Measurements from ENCODE around the gene OLIG1.

OLIG1 gene

DNA sequence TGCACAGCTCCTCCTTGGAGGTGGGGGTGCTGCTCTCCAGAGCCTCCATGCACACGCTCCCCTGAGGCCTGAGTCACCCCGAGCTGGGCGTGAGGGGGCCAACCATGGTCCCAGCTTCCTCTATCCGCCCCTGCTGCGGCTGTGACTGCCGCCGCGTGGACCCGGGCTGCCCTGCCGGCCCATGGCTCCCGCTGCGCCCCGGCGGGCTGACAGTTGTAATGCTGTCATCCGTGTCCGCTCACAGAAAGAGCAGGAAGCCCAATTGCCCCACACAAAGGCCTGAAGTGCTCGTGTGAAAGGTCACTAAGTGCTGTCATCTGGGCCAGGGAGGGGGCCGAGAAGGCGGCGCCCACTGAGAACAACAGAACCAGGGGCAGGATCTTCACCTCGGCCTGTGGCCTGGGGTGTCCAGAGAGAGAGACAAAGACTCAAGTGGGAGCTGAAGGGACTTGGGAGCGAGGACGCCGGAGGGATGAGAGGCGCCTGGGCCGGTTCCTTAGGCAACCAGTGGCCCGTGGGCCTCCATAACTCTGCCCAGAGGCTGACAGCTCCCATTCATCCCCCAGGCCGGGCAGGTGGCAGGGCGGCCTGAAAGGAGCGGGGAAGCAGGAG, 31.5 kb downstream of the OLIG1 start:
- no peak for DNase-seq (ENCODE audit: low spot score)

DNA sequence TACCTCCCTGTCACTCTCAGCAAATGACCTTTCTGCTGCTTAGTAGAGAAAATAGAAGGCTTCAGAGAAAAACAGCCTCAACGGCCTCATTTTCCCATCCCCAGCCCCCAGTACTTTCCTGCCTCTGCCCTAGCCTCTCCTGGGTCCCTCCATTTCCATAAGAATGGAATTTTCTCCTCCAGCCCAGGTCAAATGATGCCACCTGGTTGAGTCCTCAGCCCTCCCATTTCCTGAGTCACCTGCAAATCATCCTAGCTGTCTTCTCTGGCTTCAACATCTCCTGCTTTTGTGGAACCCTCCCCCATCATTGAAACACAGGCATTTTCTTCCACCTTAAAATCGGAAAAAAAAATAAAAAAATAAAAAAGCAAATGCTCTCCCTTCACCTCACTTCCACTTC, 35.1 kb downstream of the OLIG1 start:
- DNase-seq (ENCODE audit: low spot score): no peak

DNA sequence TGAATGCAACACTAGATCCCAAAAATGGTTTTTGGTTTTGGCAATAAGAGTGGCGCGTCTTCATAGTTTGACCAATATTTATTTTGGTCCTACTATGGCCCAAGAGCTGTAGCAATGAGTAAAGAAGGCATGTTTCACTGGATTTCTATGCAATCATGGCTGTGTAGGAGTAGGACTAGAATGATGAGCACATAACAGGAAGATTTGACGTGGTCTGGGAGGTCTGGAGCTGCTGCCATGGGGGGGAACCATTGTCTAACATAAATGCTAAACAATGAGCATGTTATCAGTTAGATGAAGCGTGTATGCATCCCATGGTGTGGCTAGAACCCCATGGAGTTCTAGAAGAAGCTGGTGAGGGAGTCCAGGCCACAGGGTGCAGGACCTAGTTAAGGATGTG, 38.3 kb downstream of the OLIG1 start:
- DNase-seq (ENCODE audit: low spot score): no peak

DNA sequence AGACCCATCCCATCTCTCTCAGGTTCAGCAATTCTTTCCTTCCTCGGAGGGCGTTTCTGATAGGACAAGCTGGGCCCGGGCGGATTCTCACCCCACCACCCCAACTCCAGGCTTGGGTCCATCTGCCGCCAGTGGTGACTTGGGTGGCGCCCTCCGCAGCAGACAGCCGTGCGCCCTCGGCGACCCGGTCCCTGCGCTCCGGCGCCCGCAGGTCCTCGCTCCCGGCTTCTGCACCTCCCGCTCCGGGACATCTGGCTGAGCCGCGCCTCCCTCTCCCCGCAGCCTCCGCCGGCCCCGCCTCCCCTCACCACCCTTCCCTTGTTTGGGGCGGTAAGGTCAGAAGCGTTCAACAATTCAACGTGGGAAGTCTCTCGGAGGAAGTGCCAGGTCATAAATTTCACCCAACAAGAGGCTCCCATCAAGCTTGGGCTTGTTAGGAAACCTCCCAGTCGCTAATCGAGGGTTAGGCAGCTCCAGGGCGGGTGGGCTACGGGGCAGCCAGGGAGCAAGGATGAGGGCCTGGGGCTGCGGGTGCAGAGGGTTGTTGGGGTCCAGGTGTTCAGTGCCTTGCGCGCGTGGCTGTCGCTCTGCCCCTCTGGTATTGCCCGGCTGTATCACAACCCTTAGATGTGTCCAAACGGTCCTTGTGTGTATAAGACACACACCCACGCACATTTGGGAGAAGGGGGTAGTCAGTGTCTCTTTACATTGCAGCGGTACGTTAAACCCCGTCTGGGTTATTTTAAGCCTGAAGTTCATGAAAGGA, 39.8 kb downstream of the OLIG1 start:
- DNase-seq (ENCODE audit: low spot score): no peak

DNA sequence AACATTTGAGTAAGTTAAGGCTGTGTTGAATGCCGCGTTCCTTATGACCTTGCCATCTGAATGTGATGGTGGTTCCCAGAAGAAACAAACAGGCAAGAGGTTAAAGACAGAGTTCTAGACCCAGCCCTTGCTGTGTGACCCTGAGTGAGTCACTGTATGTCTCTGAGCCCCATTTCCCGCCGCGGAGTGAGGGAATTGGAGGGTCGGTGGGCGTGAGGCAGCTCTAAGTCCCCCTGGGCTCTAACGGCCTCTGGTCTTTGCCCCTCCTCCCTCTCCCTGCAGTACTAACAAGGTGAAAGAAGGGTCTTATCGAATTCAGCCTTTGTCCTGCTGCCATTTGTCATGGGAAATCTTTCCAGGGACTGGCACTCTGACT, 40.4 kb downstream of the OLIG1 start:
- DNase-seq (ENCODE audit: low spot score): no peak

DNA sequence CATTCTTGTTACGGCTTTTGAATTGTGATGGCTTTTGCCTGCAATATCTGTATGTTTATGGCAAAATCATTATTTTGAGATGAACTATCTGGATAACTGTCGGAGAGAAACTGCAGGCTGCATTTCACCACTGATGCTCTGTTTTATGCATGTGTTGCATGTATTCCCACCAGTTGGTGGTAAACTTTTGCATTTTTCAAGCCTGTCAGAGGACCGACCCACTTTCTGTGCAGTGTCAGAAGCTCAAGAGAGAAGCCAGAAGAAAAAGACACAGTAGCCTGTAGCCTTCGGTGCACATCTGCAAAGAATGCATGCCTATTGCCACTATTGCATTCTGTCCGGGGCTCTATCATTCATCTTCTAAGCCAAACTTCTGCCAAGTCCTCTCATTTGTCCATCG, 41.6 kb downstream of the OLIG1 start:
- no peak for DNase-seq (ENCODE audit: low spot score)

DNA sequence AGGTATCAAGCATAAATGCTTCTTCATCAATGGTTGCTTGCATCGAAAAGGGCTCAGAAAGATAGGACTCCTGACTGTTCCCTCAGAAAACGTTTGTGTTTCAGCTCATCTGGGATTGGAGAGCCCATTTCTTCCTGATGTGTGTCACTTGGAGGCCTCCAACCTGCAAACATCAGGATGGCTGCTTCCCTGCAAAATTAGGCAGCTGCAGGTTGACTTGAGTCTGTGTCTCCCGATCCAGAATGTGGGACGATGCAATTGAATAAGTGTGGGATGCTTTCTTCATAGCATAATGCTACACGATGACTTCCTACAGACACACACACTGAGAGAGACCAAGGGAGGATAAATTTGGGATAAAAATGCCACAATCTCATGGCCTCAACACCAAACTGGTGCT, 42.2 kb downstream of the OLIG1 start:
- no peak for DNase-seq (ENCODE audit: low spot score)

DNA sequence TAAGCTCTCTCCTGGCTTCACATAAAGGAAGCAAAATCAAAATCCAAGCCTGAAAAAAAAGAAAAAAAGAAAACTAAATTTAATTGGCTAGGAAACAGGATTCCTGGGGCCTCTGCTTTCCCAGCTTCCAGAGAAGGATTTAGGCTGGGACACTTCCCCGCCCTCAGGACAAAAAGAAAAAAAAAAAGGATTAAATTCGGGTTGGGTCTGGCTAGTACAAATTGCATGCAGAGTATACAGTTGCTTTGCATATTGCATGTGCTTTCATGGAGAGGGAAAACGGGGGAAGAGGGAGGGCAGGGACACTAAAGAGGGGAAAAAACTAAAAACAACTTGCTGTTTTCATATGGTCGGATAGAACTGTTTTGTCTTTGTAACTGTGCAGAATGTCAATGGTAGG, 42.7 kb downstream of the OLIG1 start:
- no peak for DNase-seq (ENCODE audit: low spot score)

DNA sequence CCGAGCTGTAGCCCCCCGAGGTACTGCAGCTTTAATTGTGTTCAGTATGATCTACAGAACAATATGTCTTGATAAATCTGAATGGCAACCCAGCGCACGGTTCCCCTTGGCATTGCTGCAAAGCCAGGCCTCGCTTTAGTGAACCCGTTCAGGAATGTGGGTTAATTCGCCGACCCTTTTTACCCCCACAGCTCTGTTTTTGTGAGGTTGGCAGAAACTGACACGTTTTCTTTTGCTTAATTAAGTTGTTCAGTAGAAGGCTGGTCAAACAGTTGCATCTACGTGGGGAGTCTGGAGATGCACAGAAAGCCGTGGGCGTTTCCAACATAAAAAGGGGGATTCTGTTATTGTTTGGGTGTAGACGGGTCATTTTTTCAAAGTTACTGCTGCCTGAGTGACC, 43.2 kb downstream of the OLIG1 start:
- DNase-seq (ENCODE audit: low spot score): no peak

DNA sequence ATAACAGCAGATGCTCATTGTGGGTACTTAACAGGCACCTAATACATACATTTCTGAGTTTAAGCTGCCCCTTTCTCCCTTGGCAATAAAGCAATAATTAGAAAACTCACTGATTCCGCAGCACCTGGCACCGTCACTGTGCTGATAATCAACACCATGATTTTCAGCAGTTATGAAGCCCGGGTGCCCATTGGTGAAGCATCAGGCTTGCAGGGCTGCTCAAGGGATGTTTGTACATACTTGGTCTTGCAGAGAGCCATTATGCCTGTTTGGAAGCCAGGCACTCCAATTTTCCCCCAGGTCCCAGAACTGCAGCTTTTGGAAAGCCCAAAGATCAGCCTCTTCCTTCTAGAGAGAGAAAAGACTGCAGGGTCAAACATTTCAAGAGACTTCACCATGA, 44.3 kb downstream of the OLIG1 start:
- no peak for DNase-seq (ENCODE audit: low spot score)

DNA sequence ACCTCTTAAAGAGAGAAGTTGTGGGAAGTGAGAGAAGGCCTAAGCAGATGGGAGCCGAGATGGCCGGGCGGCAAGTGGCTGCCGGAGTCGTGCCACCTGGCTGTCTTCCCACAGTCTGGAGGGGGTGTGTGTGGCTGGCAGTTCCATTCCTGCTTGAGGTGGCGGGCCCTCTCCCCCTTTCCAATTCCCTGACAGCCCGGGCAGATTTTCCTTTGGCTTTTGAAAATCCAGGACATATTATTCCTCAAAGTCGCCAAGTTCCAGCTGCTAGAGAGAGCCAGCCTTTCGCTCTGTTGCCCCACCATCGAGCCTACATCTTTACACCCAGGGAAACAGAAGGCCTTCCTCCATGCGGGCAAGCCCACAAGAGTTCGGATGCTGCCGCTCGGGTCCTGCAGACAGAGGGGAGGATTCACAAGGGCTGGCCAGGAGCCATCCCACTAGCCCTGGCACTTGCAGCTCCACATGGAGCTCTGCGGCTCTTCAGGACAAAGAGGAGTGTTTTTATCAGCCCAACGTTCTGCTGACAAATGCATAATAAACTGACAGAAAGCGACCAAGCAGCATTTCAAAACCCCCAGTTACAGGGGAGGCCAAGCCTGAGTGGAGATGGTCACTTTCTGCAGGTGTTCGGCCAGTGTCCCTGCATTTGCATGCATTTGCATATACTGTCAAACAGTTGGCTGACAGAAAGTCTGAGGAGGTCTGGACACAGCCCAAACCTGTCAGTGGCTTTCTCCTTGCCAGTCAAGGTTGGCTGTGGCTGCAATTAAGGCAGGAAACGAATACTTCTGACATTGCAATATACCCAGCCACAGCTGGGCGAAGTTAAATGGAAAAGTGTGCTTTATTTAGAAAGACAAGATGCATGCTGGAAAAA, 45.9 kb downstream of the OLIG1 start:
- peak; percentile 94 for DNase-seq (ENCODE audit: low spot score)

DNA sequence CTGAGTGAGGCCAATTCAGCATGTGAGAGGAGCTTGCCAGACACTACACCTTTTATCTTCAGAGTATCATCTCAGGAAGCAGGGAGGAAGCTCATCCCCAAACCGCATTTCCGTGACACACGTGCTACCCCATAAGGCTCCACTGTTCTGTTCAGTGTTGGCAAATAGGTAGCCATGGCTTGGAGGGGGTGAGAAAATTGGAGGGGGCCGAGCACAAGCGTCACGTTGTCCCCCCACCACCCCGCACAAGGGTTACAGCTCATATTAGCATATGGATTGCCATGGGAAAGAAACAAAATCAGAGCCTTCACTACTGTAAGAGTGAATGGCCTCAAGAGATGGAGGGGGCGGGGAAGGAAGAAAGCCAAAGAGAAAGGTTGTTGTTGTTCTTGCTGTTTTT, 46.7 kb downstream of the OLIG1 start:
- DNase-seq (ENCODE audit: low spot score): no peak

DNA sequence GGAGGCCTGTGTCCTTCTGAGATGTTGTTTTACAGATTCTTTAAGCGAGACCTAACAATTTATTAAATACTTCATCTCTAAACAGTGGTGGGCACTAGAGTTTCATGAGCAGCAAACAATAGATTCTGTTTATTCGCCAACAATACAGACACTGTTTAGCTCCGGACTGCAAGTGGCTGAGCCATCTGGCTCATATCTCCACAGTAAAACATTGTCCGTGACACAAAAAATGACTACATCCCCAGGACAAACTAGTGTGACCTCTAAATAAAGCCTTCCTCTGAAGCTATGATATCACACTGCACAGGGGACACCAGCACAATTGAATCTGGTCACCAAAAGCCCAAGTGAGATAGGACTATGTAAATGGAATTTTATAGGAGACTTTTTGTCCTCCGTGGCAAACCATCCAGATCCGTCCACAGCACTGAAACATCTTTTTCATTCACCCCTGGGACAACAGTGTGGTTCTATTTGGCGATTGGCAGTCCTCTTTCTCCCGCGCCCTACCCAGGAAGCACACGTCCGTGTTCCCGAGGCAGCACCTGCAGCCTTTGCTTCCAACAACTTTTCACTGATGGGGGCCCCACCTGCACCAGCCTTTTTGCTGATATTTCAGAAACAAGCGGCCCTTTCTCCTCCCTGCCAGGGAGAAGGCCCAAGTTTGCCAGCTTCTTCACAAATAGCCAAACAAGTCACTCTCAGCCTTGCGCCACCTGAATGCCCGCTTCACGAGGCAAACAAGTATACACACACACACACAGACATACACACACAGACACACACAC, 47.4 kb downstream of the OLIG1 start:
- DNase-seq (ENCODE audit: low spot score): peak; percentile 99

Data from pons (tissue), 1 donor.